Left lung (tissue), 10 donors: ENCODE data around the gene MYLK. TPM values are rescaled to one million over a fixed set of nuclear protein-coding genes. Genes with fewer than 3 reads are reported as not detected.
A peak's percentile ranks its signal among the peaks of the same experiment; 100 is the strongest.

Experiments
- ATAC-seq: fragments of 200-7000 bp; cut with Tn5 transposase; one replicate; pipeline ENCODE4 v1.9.1; 2020; ENCODE audit warnings: moderate library complexity
- DNase-seq, 4 donors: peaks; one replicate each; pipeline ENCODE4 v3.0.0-alpha.2; 2013 to 2020
- H3K27ac ChIP-seq, 2 donors: fragments of 200-600 bp; sonication (generic) in 1 of 2; one replicate each; pipeline versions ENCODE4 v1.5.0 to v1.8.0; 2020 to 2021
- H3K27me3 ChIP-seq, 2 donors: fragments of 200-600 bp; sonication (generic) in 1 of 2; one replicate each; pipeline versions ENCODE4 v1.5.0 to v1.8.0; 2020 to 2021
- H3K36me3 ChIP-seq, 2 donors: fragments of 200-600 bp; sonication (generic) in 1 of 2; one replicate each; pipeline versions ENCODE4 v1.5.0 to v1.8.0; 2020 to 2021
- H3K4me1 ChIP-seq, 2 donors: fragments of 200-600 bp; one replicate each; pipeline ENCODE4 v1.8.0; 2021
- H3K4me3 ChIP-seq, 2 donors: fragments of 200-600 bp; sonication (generic) in 1 of 2; one replicate each; pipeline versions ENCODE4 v1.5.0 to v1.8.0; 2020 to 2021; ENCODE audit warnings: mild to moderate bottlenecking in 1 of 2
- H3K9me3 ChIP-seq, 2 donors: fragments of 200-600 bp; sonication (generic) in 1 of 2; one replicate each; pipeline versions ENCODE4 v1.5.0 to v1.8.0; 2020 to 2021
- intact Hi-C, 2 donors: fragments of 100-400 bp; cut with DNase I; formaldehyde crosslinking; loops; one replicate each; pipeline versions ENCODE4 v1.11.2 to v1.14.2; 2022
- polyA plus RNA-seq, 6 donors: library from polyadenylated mRNA; unstranded; fragments of 120-200 nt; gene quantifications; one replicate each; pipeline ENCODE4 v1.2.1, GENCODE V29; 2013; ENCODE audit not compliant: insufficient read length in 6 of 6
- total RNA-seq, 2 donors: library from RNA; stranded (reverse); fragmentation: NEBNext Ultra II Directional; extraction: Animal tissue kit (Norgen Biotek cat#: 25700); gene quantifications; one replicate each; pipeline ENCODE4 v1.2.1, GENCODE V29; 2021
- TF ChIP-seq, protein P1 (sequence below), 2 donors: fragments of 200-600 bp; sonication (generic) in 1 of 2; IDR thresholded peaks; one replicate each; pipeline versions ENCODE4 v1.5.0 to v1.8.0; 2021; ENCODE audit warnings: antibody characterized with exemption in 2 of 2
- donor health status: DM: no; HTN: yes; CAD: no.
- donor health status: DM: no; HTN: no; CAD: no.

Gene MYLK
- total and polyA plus RNA-seq, 8 donors: 155 to 468 (median 410) TPM

GRCh38 chr3:123656691-123657090 lies 227.4 kb downstream of the MYLK start:
- H3K36me3 ChIP-seq: no peaks in the 10 kb centered on the region
- no peak for ATAC-seq
- H3K4me3 ChIP-seq: no peak overlapping the region
- no peaks in the 10 kb centered on the region for H3K27me3 ChIP-seq
- H3K27ac ChIP-seq: peak overlapping the region; percentile 64 to 86
- TF ChIP-seq, protein P1, sequence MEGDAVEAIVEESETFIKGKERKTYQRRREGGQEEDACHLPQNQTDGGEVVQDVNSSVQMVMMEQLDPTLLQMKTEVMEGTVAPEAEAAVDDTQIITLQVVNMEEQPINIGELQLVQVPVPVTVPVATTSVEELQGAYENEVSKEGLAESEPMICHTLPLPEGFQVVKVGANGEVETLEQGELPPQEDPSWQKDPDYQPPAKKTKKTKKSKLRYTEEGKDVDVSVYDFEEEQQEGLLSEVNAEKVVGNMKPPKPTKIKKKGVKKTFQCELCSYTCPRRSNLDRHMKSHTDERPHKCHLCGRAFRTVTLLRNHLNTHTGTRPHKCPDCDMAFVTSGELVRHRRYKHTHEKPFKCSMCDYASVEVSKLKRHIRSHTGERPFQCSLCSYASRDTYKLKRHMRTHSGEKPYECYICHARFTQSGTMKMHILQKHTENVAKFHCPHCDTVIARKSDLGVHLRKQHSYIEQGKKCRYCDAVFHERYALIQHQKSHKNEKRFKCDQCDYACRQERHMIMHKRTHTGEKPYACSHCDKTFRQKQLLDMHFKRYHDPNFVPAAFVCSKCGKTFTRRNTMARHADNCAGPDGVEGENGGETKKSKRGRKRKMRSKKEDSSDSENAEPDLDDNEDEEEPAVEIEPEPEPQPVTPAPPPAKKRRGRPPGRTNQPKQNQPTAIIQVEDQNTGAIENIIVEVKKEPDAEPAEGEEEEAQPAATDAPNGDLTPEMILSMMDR (IDR thresholded peaks at IDR 0.05): no peak
- intact Hi-C loops: loop anchor here in 1 of 2 donors (5.0 kb wide), 1 partner anchor 41 kb away; no protein-coding TSS in a partner anchor
- peaks cover 66 to 81% of the 10 kb centered on the region in 2 donors for H3K4me1 ChIP-seq
- DNase-seq: no peak
- no peaks in the 10 kb centered on the region for H3K9me3 ChIP-seq

DNA sequence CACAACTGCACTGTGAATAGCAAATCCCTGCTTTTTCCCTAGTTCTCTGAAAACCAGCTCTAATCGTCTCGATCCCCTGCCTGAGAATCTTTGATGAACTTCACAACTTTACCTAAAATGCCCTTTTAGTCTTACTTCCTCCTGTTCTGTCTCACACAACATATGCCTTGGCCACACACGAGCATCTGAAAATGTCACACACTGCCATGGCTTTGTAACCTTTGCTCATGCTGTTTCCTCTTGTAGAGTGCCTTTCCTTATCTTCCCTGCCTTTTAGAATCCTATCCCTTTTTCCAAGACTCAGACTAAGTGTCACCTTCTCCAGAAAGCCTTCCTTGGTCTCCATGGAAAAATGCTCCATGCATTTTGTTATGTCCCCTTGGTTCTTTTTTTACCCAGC lies 227.9 kb downstream of the MYLK start:
- TF ChIP-seq, protein P1 (IDR thresholded peaks at IDR 0.05): no peak
- ATAC-seq (no peak), DNase-seq (no peak)
- Histone ChIP-seq H3K4me1 (peaks cover 62 to 77% of the 10 kb centered on the region in 2 donors), H3K4me3 (no peak overlapping the region), H3K27me3 (no peaks in the 10 kb centered on the region), H3K27ac (peak overlapping the region in 1 of 2 donors; percentile 43), H3K9me3 (no peaks in the 10 kb centered on the region), H3K36me3 (no peaks in the 10 kb centered on the region)
- intact Hi-C loops: loop anchor here in 1 of 2 donors (5.0 kb wide), 1 partner anchor 41 kb away; no protein-coding TSS in a partner anchor

DNA sequence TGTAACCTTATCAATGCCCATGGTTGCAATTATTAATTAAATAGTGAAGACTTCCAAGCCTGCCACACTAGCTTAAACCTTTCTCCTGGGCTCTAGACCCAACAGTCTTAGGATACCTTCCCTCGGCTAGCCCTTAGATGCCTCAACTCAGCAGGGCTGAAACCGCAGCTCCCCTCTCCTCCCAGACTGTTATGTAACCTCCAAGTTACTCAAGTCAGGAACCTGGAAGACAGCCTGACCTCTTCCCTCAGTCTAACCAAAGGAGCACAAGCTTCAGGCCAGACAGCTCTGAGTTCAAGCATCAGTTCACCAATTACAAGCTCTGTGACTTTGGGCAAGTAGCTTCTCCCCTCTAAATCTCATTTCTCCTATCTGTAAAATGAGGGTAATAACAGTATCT lies 228.7 kb downstream of the MYLK start:
- H3K9me3 ChIP-seq: no peaks in the 10 kb centered on the region
- intact Hi-C loops: loop anchor here in 1 of 2 donors (5.0 kb wide), 1 partner anchor 42 kb away; no protein-coding TSS in a partner anchor
- peaks cover 56 to 68% of the 10 kb centered on the region in 2 donors for H3K4me1 ChIP-seq
- ATAC-seq: no peak
- DNase-seq: no peak
- no peak overlapping the region for H3K27ac ChIP-seq
- TF ChIP-seq, protein P1 (IDR thresholded peaks at IDR 0.05): no peak
- no peaks in the 10 kb centered on the region for H3K36me3 ChIP-seq
- no peak overlapping the region for H3K4me3 ChIP-seq
- H3K27me3 ChIP-seq: no peaks in the 10 kb centered on the region

- intact Hi-C loops: loop anchor here in 1 of 2 donors (5.0 kb wide), 1 partner anchor 69 kb away; no protein-coding TSS in a partner anchor
- DNase-seq: peak in 3 of 4 donors; percentile 62 to 85 (median 64)
These were observed 230.9 kb downstream of the MYLK start for GRCh38 chr3:123653221-123653682.

GRCh38 chr3:123652342-123652984 lies 231.7 kb downstream of the MYLK start:
- H3K27ac ChIP-seq: peak overlapping the region; percentile 64 to 80
- H3K27me3 ChIP-seq: no peaks in the 10 kb centered on the region
- H3K9me3 ChIP-seq: no peaks in the 10 kb centered on the region
- intact Hi-C loops: loop anchor here in 1 of 2 donors (5.0 kb wide), 1 partner anchor 70 kb away; no protein-coding TSS in a partner anchor
- DNase-seq (peak; percentile 69 to 91 (median 82)), ATAC-seq (peak; percentile 95)
- TF ChIP-seq, protein P1 (IDR thresholded peaks at IDR 0.05): peak; percentile 71 to 82
- H3K4me1 ChIP-seq: peaks cover 26 to 39% of the 10 kb centered on the region in 2 donors
- no peak overlapping the region for H3K4me3 ChIP-seq
- H3K36me3 ChIP-seq: no peaks in the 10 kb centered on the region

More at GRCh38 chr3:123653221-123653682, 230.9 kb downstream of the MYLK start:
- no peaks in the 10 kb centered on the region for H3K36me3 ChIP-seq
- no peak overlapping the region for H3K4me3 ChIP-seq
- H3K4me1 ChIP-seq: peaks cover 34 to 47% of the 10 kb centered on the region in 2 donors
- peak overlapping the region; percentile 64 to 80 for H3K27ac ChIP-seq
- H3K9me3 ChIP-seq: no peaks in the 10 kb centered on the region
- peak; percentile 69 for ATAC-seq
- TF ChIP-seq, protein P1 (IDR thresholded peaks at IDR 0.05): no peak
- H3K27me3 ChIP-seq: no peaks in the 10 kb centered on the region
